WTC11 (cell line): ENCODE results near the gene BFSP2.
"Not testable (repeated sequence)": the region's sequence is repeated elsewhere in the genome, so short reads cannot be mapped to it uniquely, and the experiment has no call there.

Source experiments
- CTCF ChIP-seq: fragments of 200-600 bp; IDR thresholded peaks from 2 replicates; pipeline ENCODE4 v1.8.0; 2022; ENCODE audit warnings: antibody characterized with exemption
- ETV6 ChIP-seq: sonication (generic); formaldehyde crosslinking; IDR thresholded peaks from 2 replicates; pipeline ENCODE4 v1.8.1; 2022; ENCODE audit warnings: mild to moderate bottlenecking, missing genetic modification reagents
- FOXJ3 ChIP-seq: sonication (generic); formaldehyde crosslinking; IDR thresholded peaks from 2 replicates; pipeline ENCODE4 v1.9.0; 2021; ENCODE audit warnings: missing genetic modification reagents, mild to moderate bottlenecking, borderline replicate concordance
- FOXK1 ChIP-seq: sonication (generic); formaldehyde crosslinking; IDR thresholded peaks from 2 replicates; pipeline ENCODE4 v1.8.0; 2022; ENCODE audit warnings: mild to moderate bottlenecking, moderate library complexity, missing genetic modification reagents
- FOXP4 ChIP-seq: sonication (generic); formaldehyde crosslinking; IDR thresholded peaks from 2 replicates; pipeline ENCODE4 v1.8.0; 2022; ENCODE audit warnings: mild to moderate bottlenecking, missing genetic modification reagents
- JUN ChIP-seq: sonication (generic); formaldehyde crosslinking; IDR thresholded peaks from 2 replicates; pipeline ENCODE4 v1.8.0; 2023; ENCODE audit warnings: mild to moderate bottlenecking, missing genetic modification reagents
- MAX ChIP-seq: sonication (generic); formaldehyde crosslinking; IDR thresholded peaks from 2 replicates; pipeline ENCODE4 v1.8.0; 2022; ENCODE audit warnings: mild to moderate bottlenecking, missing genetic modification reagents
- MXD4 ChIP-seq: fragments of 250-450 bp; sonication (Bioruptor Pico); IDR thresholded peaks from 2 replicates; pipeline ENCODE4 v1.8.0; 2021; ENCODE audit warnings: mild to moderate bottlenecking, moderate library complexity, borderline replicate concordance
- STAT6 ChIP-seq: sonication (generic); formaldehyde crosslinking; conservative IDR thresholded peaks from 2 replicates; pipeline ENCODE4 v1.8.1; 2023; ENCODE audit warnings: mild to moderate bottlenecking, low read depth, missing genetic modification reagents, moderate library complexity
- TEAD4 ChIP-seq: sonication (generic); formaldehyde crosslinking; IDR thresholded peaks from 2 replicates; pipeline ENCODE4 v1.8.0; 2022; ENCODE audit warnings: mild to moderate bottlenecking, missing genetic modification reagents
- ZBTB21 ChIP-seq: sonication (generic); formaldehyde crosslinking; IDR thresholded peaks from 2 replicates; pipeline ENCODE4 v1.8.1; 2023; ENCODE audit warnings: mild to moderate bottlenecking, missing genetic modification reagents, borderline replicate concordance
- ZNF281 ChIP-seq: sonication (generic); formaldehyde crosslinking; IDR thresholded peaks from 2 replicates; pipeline ENCODE4 v1.8.0; 2023; ENCODE audit warnings: mild to moderate bottlenecking, missing genetic modification reagents
- TF ChIP-seq, protein P1 (sequence below): sonication (generic); formaldehyde crosslinking; IDR thresholded peaks from 2 replicates; pipeline ENCODE4 v1.8.0; 2022; ENCODE audit warnings: missing genetic modification reagents

DNA sequence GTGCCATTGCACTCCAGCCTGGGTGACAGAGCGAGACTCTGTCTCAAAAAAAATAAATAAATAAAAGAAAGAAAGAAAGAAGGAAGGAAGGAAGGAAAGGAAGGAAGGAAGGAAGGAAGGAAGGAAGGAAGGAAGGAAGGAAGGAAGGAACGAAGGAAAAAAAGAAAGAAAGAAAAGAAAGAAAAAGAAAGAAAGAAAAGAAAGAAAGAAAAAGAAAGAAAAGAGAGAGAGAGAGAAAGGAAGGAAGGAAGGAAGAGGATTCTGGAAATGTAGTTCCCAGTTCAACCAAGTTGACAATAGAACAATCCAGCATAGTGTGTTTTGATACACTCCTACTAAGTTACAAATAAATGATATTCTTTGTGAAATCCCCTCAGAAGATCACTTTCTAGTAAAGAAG lies 102.7 kb downstream of the BFSP2 start:
- TF ChIP-seq STAT6; JUN; FOXJ3; CTCF; MAX (CRISPR knock-in tag); MXD4; ZNF281 (CRISPR knock-in tag); TEAD4 (CRISPR knock-in tag); FOXK1 (CRISPR knock-in tag); FOXP4 (CRISPR knock-in tag); ZBTB21; ETV6 (CRISPR knock-in tag): not testable (repeated sequence)
- TF ChIP-seq, protein P1, sequence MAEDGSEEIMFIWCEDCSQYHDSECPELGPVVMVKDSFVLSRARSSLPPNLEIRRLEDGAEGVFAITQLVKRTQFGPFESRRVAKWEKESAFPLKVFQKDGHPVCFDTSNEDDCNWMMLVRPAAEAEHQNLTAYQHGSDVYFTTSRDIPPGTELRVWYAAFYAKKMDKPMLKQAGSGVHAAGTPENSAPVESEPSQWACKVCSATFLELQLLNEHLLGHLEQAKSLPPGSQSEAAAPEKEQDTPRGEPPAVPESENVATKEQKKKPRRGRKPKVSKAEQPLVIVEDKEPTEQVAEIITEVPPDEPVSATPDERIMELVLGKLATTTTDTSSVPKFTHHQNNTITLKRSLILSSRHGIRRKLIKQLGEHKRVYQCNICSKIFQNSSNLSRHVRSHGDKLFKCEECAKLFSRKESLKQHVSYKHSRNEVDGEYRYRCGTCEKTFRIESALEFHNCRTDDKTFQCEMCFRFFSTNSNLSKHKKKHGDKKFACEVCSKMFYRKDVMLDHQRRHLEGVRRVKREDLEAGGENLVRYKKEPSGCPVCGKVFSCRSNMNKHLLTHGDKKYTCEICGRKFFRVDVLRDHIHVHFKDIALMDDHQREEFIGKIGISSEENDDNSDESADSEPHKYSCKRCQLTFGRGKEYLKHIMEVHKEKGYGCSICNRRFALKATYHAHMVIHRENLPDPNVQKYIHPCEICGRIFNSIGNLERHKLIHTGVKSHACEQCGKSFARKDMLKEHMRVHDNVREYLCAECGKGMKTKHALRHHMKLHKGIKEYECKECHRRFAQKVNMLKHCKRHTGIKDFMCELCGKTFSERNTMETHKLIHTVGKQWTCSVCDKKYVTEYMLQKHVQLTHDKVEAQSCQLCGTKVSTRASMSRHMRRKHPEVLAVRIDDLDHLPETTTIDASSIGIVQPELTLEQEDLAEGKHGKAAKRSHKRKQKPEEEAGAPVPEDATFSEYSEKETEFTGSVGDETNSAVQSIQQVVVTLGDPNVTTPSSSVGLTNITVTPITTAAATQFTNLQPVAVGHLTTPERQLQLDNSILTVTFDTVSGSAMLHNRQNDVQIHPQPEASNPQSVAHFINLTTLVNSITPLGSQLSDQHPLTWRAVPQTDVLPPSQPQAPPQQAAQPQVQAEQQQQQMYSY (CRISPR knock-in tag) = not testable (repeated sequence)
